Measurements from ENCODE around the gene PIP4P1.

PIP4P1 gene

GRCh38 chr14:20476776-20477175, 15.5 kb upstream of the PIP4P1 start:
- Histone ChIP-seq H3K4me1 (ENCODE audit: low read length) (no peaks in the 10 kb centered on the region), H3K36me3 (replicated peaks; ENCODE audit: insufficient read depth, low read length) (no peaks in the 10 kb centered on the region; the same call in 1 of the 2 replicates), H3K9me3 (replicated peaks; ENCODE audit: insufficient read depth, low read length) (no peaks in the 10 kb centered on the region), H3K9ac (ENCODE audit: low read length) (no peak overlapping the region), H3K9me2 (replicated peaks; ENCODE audit: insufficient read depth, low read length) (no peaks in the 10 kb centered on the region), H3F3A (ENCODE audit: insufficient read depth, low read length) (no peaks in the 10 kb centered on the region), H3K4me2 (ENCODE audit: low read depth, low read length) (no peak overlapping the region), H3K4me3 (ENCODE audit: low read length) (no peak overlapping the region), H2AFZ (ENCODE audit: low read length) (no peak overlapping the region), H3K79me2 (ENCODE audit: low read length) (peaks cover 13% of the 10 kb centered on the region), H4K20me1 (ENCODE audit: insufficient read depth, low read length) (no peaks in the 10 kb centered on the region), H3K27ac (ENCODE audit: low read length) (no peak overlapping the region), H3K27me3 (replicated peaks; ENCODE audit: insufficient read depth, low read length) (no peaks in the 10 kb centered on the region)
- no peak for DNase-seq
- TF ChIP-seq EZH2phosphoT487 (IDR thresholded peaks at IDR 0.05; ENCODE audit: low read length) (no peak), CTCF (IDR thresholded peaks at IDR 0.05; ENCODE audit: low read length) (no peak), EZH2 (optimal IDR thresholded peaks at IDR 0.05; ENCODE audit: low read depth, low read length) (no peak)

GRCh38 chr14:20472536-20473169, 11.4 kb upstream of the PIP4P1 start:
- Histone ChIP-seq H3F3A (ENCODE audit: insufficient read depth, low read length) (no peaks in the 10 kb centered on the region), H3K4me2 (ENCODE audit: low read depth, low read length) (no peak overlapping the region), H3K79me2 (ENCODE audit: low read length) (peaks cover 36% of the 10 kb centered on the region), H3K27ac (ENCODE audit: low read length) (no peak overlapping the region), H3K9me2 (replicated peaks; ENCODE audit: insufficient read depth, low read length) (no peaks in the 10 kb centered on the region), H2AFZ (ENCODE audit: low read length) (no peak overlapping the region), H3K4me3 (ENCODE audit: low read length) (no peak overlapping the region), H3K9ac (ENCODE audit: low read length) (no peak overlapping the region), H3K4me1 (ENCODE audit: low read length) (peaks cover 4% of the 10 kb centered on the region; the same call in 1 of the 2 replicates), H4K20me1 (ENCODE audit: insufficient read depth, low read length) (no peaks in the 10 kb centered on the region), H3K9me3 (replicated peaks; ENCODE audit: insufficient read depth, low read length) (no peaks in the 10 kb centered on the region), H3K36me3 (replicated peaks; ENCODE audit: insufficient read depth, low read length) (no peaks in the 10 kb centered on the region; the same call in 1 of the 2 replicates), H3K27me3 (replicated peaks; ENCODE audit: insufficient read depth, low read length) (no peaks in the 10 kb centered on the region)
- DNase-seq: no peak
- no peak for TF ChIP-seq EZH2 (optimal IDR thresholded peaks at IDR 0.05; ENCODE audit: low read depth, low read length)
- no peak for TF ChIP-seq EZH2phosphoT487 (IDR thresholded peaks at IDR 0.05; ENCODE audit: low read length)
- TF ChIP-seq CTCF (IDR thresholded peaks at IDR 0.05; ENCODE audit: low read length): no peak

GRCh38 chr14:20470603-20470901, 9.3 kb upstream of the PIP4P1 start:
- Histone ChIP-seq H3K4me3 (ENCODE audit: low read length) (peak overlapping the region; percentile 85), H3K36me3 (replicated peaks; ENCODE audit: insufficient read depth, low read length) (no peaks in the 10 kb centered on the region), H3K27me3 (replicated peaks; ENCODE audit: insufficient read depth, low read length) (no peaks in the 10 kb centered on the region), H3K27ac (ENCODE audit: low read length) (no peak overlapping the region), H3K79me2 (ENCODE audit: low read length) (peaks cover 36% of the 10 kb centered on the region), H4K20me1 (ENCODE audit: insufficient read depth, low read length) (no peaks in the 10 kb centered on the region), H3K9me3 (replicated peaks; ENCODE audit: insufficient read depth, low read length) (no peaks in the 10 kb centered on the region), H3K4me1 (ENCODE audit: low read length) (peaks cover 4% of the 10 kb centered on the region; the same call in 1 of the 2 replicates), H3K9me2 (replicated peaks; ENCODE audit: insufficient read depth, low read length) (no peaks in the 10 kb centered on the region), H3K9ac (ENCODE audit: low read length) (peak overlapping the region; percentile 83; the same call in 1 of the 2 replicates), H3K4me2 (ENCODE audit: low read depth, low read length) (peak overlapping the region; percentile 85), H2AFZ (ENCODE audit: low read length) (0 out of 2 replicates have a peak overlapping the region, but pooled peaks have one; percentile 42), H3F3A (ENCODE audit: insufficient read depth, low read length) (no peaks in the 10 kb centered on the region)
- no peak for DNase-seq
- TF ChIP-seq CTCF (IDR thresholded peaks at IDR 0.05; ENCODE audit: low read length) (no peak), EZH2 (optimal IDR thresholded peaks at IDR 0.05; ENCODE audit: low read depth, low read length) (no peak), EZH2phosphoT487 (IDR thresholded peaks at IDR 0.05; ENCODE audit: low read length) (no peak)

All from MM.1S (cell line).